IMR-90 (cell line): Measurements from ENCODE around the gene RBM28.

Experiments
- CEBPB ChIP-seq: IDR thresholded peaks from 2 replicates; pipeline ENCODE4 v1.6.1; 2012; ENCODE audit warnings: low read depth, low read length, improper control_type of control experiment
- CTCF ChIP-seq: conservative IDR thresholded peaks from 2 replicates; pipeline ENCODE4 v1.5.1; 2012; ENCODE audit warnings: mild to moderate bottlenecking, low read depth, low read length, improper control_type of control experiment
- POLR2A ChIP-seq: IDR thresholded peaks from 2 replicates; pipeline ENCODE4 v1.6.1; 2012; ENCODE audit warnings: mild to moderate bottlenecking, low read depth, low read length
- RAD21 ChIP-seq: IDR thresholded peaks from 2 replicates; pipeline ENCODE4 v1.6.1; 2012; ENCODE audit warnings: low read length, improper control_type of control experiment

- TF ChIP-seq CTCF (no peak), POLR2A (no peak), RAD21 (no peak), CEBPB (no peak)
Measured at GRCh38 chr7:128344431-128344774, 695 bp upstream of the RBM28 start.
